Choroid plexus epithelial cell (primary cell): ENCODE measurements around the gene MIA3.

ENCODE experiments used
- DNase-seq: peaks from one replicate; pipeline ENCODE4 v3.0.0-alpha.2; 2010; ENCODE audit warnings: low read depth
- H3K4me3 ChIP-seq: 2 replicates; pipeline ENCODE4 v1.5.1; 2011; ENCODE audit warnings: low read depth, mild to moderate bottlenecking, control low read depth, low read length, moderate library complexity
- TF ChIP-seq, protein P1 (sequence below): conservative IDR thresholded peaks from 2 replicates; pipeline ENCODE4 v1.5.1; 2011; ENCODE audit warnings: low read depth, mild to moderate bottlenecking, control low read depth, inconsistent platforms, low read length, moderate library complexity

MIA3 gene

DNA sequence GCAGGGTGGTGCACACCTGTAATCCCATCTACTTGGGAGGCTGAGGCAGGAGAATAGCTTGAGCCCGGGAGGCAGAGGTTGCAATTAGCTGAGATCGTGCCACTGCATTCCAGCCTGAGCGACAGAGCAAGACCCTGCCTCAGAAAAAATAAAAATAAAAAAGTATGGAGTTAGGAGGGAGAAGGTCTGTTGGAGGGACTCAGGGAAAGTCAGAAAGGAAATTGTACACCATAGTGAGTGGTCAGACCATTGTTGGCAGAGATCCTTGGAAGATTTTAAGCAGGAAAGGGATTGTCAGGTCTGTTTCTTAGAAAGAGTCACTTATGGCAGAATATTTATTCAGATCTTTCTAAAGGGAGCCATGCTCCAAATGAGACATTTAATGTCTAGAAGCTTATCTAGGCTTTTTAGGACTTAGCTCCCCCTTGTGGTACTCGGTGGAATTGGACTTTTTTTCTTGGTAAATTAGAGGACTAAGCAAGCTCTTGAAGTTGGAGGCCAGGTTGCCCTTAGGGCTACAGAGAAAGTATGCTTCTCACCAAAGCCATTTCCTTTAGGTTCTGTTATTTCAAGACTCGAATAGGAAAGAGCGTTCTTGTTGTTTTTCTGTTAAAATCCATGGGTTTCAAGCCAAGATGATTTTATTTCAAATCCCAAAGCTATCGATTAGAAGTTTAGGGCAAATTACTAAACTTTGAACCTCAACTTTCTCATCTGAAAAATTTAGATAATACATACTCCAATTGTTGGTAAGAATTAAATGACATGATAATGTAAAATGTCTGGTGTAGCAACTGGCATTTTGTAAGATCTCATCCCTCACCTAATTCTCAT is 16.5 kb downstream of the MIA3 start:
- TF ChIP-seq, protein P1, sequence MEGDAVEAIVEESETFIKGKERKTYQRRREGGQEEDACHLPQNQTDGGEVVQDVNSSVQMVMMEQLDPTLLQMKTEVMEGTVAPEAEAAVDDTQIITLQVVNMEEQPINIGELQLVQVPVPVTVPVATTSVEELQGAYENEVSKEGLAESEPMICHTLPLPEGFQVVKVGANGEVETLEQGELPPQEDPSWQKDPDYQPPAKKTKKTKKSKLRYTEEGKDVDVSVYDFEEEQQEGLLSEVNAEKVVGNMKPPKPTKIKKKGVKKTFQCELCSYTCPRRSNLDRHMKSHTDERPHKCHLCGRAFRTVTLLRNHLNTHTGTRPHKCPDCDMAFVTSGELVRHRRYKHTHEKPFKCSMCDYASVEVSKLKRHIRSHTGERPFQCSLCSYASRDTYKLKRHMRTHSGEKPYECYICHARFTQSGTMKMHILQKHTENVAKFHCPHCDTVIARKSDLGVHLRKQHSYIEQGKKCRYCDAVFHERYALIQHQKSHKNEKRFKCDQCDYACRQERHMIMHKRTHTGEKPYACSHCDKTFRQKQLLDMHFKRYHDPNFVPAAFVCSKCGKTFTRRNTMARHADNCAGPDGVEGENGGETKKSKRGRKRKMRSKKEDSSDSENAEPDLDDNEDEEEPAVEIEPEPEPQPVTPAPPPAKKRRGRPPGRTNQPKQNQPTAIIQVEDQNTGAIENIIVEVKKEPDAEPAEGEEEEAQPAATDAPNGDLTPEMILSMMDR = peak; percentile 80
- H3K4me3 ChIP-seq = no peak overlapping the region
- peak; percentile 95 for DNase-seq

DNA sequence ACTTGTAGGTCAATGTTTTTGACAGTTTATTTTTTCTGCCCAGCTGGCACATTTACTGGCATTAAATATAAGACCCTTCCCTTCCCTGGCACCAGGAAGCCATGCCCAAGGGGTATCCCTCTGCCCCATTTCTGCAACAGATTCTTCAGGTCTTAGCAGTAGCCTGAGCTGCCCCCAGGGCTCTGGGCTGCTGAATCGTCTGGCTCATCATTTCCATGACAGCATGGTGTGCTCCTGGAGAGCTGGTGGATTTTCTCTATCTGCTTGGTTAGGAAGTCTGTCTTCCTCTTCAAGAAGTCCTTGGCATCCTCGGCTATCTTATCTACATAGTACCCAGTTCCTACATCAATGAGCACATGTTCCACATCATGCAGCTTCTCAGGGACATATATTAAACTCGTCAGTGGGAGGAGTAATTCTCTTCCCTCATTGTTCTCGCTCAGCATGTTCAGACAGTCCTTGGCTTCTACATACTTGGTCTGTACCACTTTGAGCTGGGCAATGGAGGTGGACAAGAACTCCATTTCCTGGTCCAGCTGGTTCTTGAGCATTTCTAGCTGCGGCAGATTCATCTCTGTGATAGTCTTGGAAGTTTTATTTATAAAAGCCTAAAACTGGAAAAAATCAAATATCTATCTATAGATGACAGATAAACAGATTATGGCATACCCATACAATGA is 23.5 kb downstream of the MIA3 start:
- TF ChIP-seq, protein P1 = no peak
- no peak for DNase-seq
- H3K4me3 ChIP-seq = no peak overlapping the region

DNA sequence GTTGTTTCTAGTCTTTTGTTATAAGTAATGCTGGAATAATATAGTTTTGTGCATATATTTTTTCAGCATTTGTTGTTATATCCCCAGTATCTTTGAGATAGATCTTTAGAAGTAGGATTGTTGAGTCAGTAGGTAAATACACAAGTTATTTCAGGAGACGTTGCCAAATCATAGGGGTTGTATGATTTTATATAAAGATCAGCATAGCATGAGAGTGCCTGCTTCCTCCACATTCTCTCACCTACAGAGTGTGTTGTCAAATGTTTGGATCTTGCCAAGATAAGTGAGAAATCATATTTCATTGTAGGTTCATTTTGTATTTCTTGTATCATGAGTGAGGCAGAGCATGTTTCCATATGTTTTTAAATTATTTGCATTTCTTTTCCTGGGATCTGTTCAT is 24.6 kb downstream of the MIA3 start:
- H3K4me3 ChIP-seq = no peak overlapping the region
- TF ChIP-seq, protein P1 = no peak
- no peak for DNase-seq

DNA sequence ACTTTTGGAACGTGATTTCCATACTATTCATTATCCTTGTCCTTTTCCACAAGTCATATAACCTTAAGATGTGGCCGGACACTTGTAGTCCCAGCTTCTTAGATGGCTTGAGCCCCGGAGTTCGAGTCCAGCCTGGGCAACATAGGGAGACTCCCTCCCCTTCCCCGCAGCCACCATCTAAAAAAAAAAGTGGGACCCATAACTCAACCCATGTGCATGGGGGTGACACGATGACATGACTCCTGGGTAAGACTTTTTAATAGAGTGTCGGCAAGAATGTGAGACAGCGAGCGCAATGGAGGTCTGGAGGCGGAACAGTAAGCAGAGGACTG is 25.7 kb downstream of the MIA3 start:
- TF ChIP-seq, protein P1 = no peak
- H3K4me3 ChIP-seq = peak overlapping the region; percentile 88
- DNase-seq = peak; percentile 41

DNA sequence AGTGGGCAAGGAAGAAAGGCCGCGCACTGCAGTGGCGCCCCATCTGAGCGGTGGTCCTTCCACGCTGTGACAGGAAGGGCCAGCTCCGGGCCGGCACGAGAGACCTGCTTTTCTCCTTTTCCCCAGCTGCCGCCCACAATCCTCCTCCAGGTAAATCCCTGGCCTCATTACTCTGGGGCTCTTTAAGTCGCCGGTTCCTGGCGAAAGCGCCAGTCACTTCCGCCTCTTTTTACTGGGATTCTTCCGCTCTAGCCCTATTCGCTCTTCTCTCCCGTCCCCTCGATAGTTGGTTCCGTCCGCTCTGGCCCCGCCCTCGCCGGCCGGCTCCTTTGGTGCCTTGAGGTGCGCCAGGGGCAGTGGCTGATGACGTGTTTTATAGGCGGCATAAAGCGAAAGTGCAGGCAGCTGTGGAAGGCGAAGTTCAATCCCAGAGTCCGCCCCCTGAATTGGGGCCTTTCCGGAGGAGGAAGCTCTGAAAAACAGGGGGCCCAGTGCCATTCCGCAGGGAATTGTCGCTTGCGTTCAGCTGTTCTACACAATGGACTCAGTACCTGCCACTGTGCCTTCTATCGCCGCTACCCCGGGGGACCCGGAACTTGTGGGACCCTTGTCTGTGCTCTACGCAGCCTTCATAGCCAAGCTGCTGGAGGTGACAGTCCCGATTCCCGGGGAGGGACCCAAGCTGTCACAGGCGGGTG is 26.2 kb downstream of the MIA3 start:
- peak; percentile 99 for DNase-seq
- TF ChIP-seq, protein P1 = no peak
- peak overlapping the region; percentile 88 for H3K4me3 ChIP-seq

DNA sequence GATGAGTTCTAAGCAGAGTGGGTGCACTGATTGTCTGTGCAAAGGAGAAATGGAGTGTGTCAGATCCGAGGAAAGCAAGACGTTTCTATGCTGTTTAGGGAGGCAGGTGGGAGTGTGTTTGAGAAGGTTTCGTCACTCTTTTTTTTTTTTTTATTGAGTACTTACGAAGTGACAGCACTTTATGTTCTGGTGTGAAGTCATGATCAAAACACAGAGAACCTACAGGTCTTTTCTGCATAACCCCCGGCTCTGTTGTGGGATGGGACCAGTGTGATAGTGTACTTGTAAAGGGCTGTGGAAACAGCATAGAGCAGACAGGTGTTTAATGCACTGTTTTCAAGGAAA is 26.7 kb downstream of the MIA3 start:
- peak overlapping the region; percentile 88 for H3K4me3 ChIP-seq
- DNase-seq = peak; percentile 29
- TF ChIP-seq, protein P1 = no peak
